Keratinocyte (primary cell): ENCODE data around the gene EIF1AD. TPM values are rescaled to one million over a fixed set of nuclear protein-coding genes. Genes with fewer than 3 reads are reported as not detected.

Source experiments
- DNase-seq: peaks from one replicate; pipeline ENCODE4 v3.0.0-alpha.2; 2011; ENCODE audit warnings: low read depth, missing footprints, low spot score
- FAIRE-seq: peaks from 2 replicates; lab custom pipeline; 2011; peaks lifted over from hg19 to GRCh38; lab: Jason Lieb, UNC
- H2AFZ ChIP-seq: 2 replicates; pipeline ENCODE4 v1.6.0; 2012; ENCODE audit warnings: low read length, control low read depth, inconsistent platforms; ENCODE audit not compliant: control insufficient read depth
- H3K27ac ChIP-seq: 2 replicates; pipeline ENCODE4 v1.5.1; 2011; ENCODE audit warnings: low read length; ENCODE audit not compliant: control insufficient read depth, insufficient read depth
- H3K27me3 ChIP-seq: 3 replicates; pipeline ENCODE4 v1.6.0; 2011; ENCODE audit warnings: low read length; ENCODE audit not compliant: control insufficient read depth, insufficient read depth; ENCODE audit errors: extremely low read depth
- H3K36me3 ChIP-seq, 2 experiments: 2 replicates in 1 of 2; 3 replicates in 1 of 2; pipeline ENCODE4 v1.5.1; 2011; ENCODE audit warnings: low read length in 2 of 2, mild to moderate bottlenecking in 1 of 2; ENCODE audit not compliant: control insufficient read depth in 2 of 2, insufficient read depth in 2 of 2; ENCODE audit errors: extremely low read depth in 1 of 2
- H3K4me1 ChIP-seq: 3 replicates; pipeline ENCODE4 v1.5.1; 2011; ENCODE audit warnings: low read length; ENCODE audit not compliant: control insufficient read depth, insufficient read depth; ENCODE audit errors: extremely low read depth
- H3K4me2 ChIP-seq: 3 replicates; pipeline ENCODE4 v1.6.0; 2011; ENCODE audit warnings: low read depth, low read length; ENCODE audit not compliant: control insufficient read depth, insufficient read depth; ENCODE audit errors: extremely low read depth
- H3K4me3 ChIP-seq, 3 experiments: fragments of 200-600 bp in 1 of 3; sonication (generic) in 1 of 3; 2 replicates in 2 of 3; 3 replicates in 1 of 3; pipeline ENCODE4 v1.5.1; 2011 to 2016; ENCODE audit warnings: low read length in 3 of 3, mild to moderate bottlenecking in 3 of 3, control low read depth in 2 of 3, inconsistent platforms in 1 of 3, low read depth in 1 of 3, mixed read lengths in 1 of 3, mixed run types in 1 of 3, moderate library complexity in 1 of 3; ENCODE audit not compliant: control insufficient read depth in 2 of 3, insufficient read depth in 2 of 3; ENCODE audit errors: extremely low read depth in 1 of 3
- H3K79me2 ChIP-seq: 2 replicates; pipeline ENCODE4 v1.6.0; 2012; ENCODE audit warnings: low read length; ENCODE audit not compliant: control insufficient read depth, insufficient read depth
- H3K9ac ChIP-seq: 3 replicates; pipeline ENCODE4 v1.6.0; 2011; ENCODE audit warnings: low read length; ENCODE audit not compliant: control insufficient read depth, insufficient read depth; ENCODE audit errors: extremely low read depth
- H3K9me1 ChIP-seq: 3 replicates; pipeline ENCODE4 v1.6.0; 2011; ENCODE audit warnings: low read length; ENCODE audit not compliant: control insufficient read depth, insufficient read depth; ENCODE audit errors: extremely low read depth
- H3K9me3 ChIP-seq: 2 replicates; pipeline ENCODE4 v1.5.1; 2012; ENCODE audit warnings: low read depth, low read length; ENCODE audit not compliant: control insufficient read depth
- H4K20me1 ChIP-seq: 3 replicates; pipeline ENCODE4 v1.6.0; 2011; ENCODE audit warnings: low read length; ENCODE audit not compliant: control insufficient read depth, insufficient read depth; ENCODE audit errors: extremely low read depth
- CTCF ChIP-seq, 3 experiments: IDR thresholded peaks in 1 of 3; conservative IDR thresholded peaks in 1 of 3; optimal IDR thresholded peaks in 1 of 3; 2 replicates in 2 of 3; 3 replicates in 1 of 3; pipeline versions ENCODE3 to v1.5.1; 2011; ENCODE audit warnings: low read length in 3 of 3, mild to moderate bottlenecking in 3 of 3, moderate library complexity in 2 of 3, control low read depth in 1 of 3, inconsistent platforms in 1 of 3; ENCODE audit not compliant: insufficient read depth in 2 of 3; ENCODE audit errors: extremely low read depth in 1 of 3
- EZH2 ChIP-seq: IDR thresholded peaks from one replicate; pipeline ENCODE4 v1.6.1; 2012; ENCODE audit warnings: inconsistent platforms, mild to moderate bottlenecking, low read length, moderate library complexity
- dilution Hi-C: fragments of 300-500 bp; cut with MboI; formaldehyde crosslinking; loops from one replicate; pipeline ENCODE4 v1.7.0; 2020; ENCODE audit warnings: low sequenced_read_pairs; ENCODE audit not compliant: extremely low pct_ligation_motif_present
- polyA plus RNA-seq, 5 experiments: library from polyadenylated mRNA; depleted of rRNA in 3 of 5; stranded (reverse) in 3 of 5; stranded (forward) in 1 of 5; unstranded in 1 of 5; fragments of >200 nt; gene quantifications; 1 replicate in 1 of 5; 2 replicates in 3 of 5; 3 replicates in 1 of 5; pipeline versions ENCODE4 v1.2.1 to v1.2.3, GENCODE V29; 2011 to 2012; ENCODE audit warnings: missing spikeins in 2 of 5, low read depth in 1 of 5, low replicate concordance in 1 of 5

The EIF1AD gene
- polyA plus RNA-seq, 1 donor (not counting 4 experiments of a cell fraction or from before 2014, with no cell fraction given) = 29.6 TPM

GRCh38 chr11:66015454-66015881 is 13.5 kb upstream of the EIF1AD start:
- Histone ChIP-seq H3K79me2 (no peaks in the 10 kb centered on the region), H3K27ac (no peak overlapping the region), H3K9ac (no peak overlapping the region), H4K20me1 (no peaks in the 10 kb centered on the region), H3K27me3 (no peaks in the 10 kb centered on the region), H3K36me3 (no peaks in the 10 kb centered on the region), H3K4me3 (no peak overlapping the region), H3K9me1 (peaks cover 3% of the 10 kb centered on the region), H3K4me2 (no peak overlapping the region), H3K9me3 (no peaks in the 10 kb centered on the region), H2AFZ (no peak overlapping the region), H3K4me1 (peaks cover 26% of the 10 kb centered on the region)
- dilution Hi-C loops = no loop called here
- no peak for FAIRE-seq
- TF ChIP-seq CTCF (optimal IDR thresholded peaks at IDR 0.05 in 1 of 3, IDR thresholded peaks at IDR 0.05 in 1 of 3, conservative IDR thresholded peaks at IDR 0.05 in 1 of 3; ENCODE audit: extremely low read depth in 1 of 3, insufficient read depth in 2 of 3, low read length in 3 of 3) (no peak), EZH2 (no peak)
- no peak for DNase-seq

- no peak overlapping the region for H3K4me2 ChIP-seq
- H3K27me3 ChIP-seq = no peaks in the 10 kb centered on the region
- H3K9me3 ChIP-seq = no peaks in the 10 kb centered on the region
- no peaks in the 10 kb centered on the region for H4K20me1 ChIP-seq
- no peak overlapping the region for H3K9ac ChIP-seq
- dilution Hi-C loops = no loop called here
- H2AFZ ChIP-seq = no peak overlapping the region
- no peak for DNase-seq
- H3K4me3 ChIP-seq = no peak overlapping the region
- TF ChIP-seq CTCF (optimal IDR thresholded peaks at IDR 0.05 in 1 of 3, IDR thresholded peaks at IDR 0.05 in 1 of 3, conservative IDR thresholded peaks at IDR 0.05 in 1 of 3; ENCODE audit: extremely low read depth in 1 of 3, insufficient read depth in 2 of 3, low read length in 3 of 3) = no peak
- TF ChIP-seq EZH2 = no peak
- FAIRE-seq = no peak
- peaks cover 3% of the 10 kb centered on the region for H3K9me1 ChIP-seq
- no peaks in the 10 kb centered on the region for H3K36me3 ChIP-seq
- H3K27ac ChIP-seq = no peak overlapping the region
- H3K79me2 ChIP-seq = no peaks in the 10 kb centered on the region
- H3K4me1 ChIP-seq = peaks cover 26% of the 10 kb centered on the region
Measured at GRCh38 chr11:66014804-66015453, 13.0 kb upstream of the EIF1AD start.
